NCI-H1436 (cell line): ENCODE data around the gene STOM.
"Not testable (repeated sequence)": the region's sequence is repeated elsewhere in the genome, so short reads cannot be mapped to it uniquely, and the experiment has no call there.

Source experiments
- DNase-seq: peaks from one replicate; lab custom pipeline; 2025; lab: John Stamatoyannopoulos, UW

The STOM gene

GRCh38 chr9:121300283-121301119, 69.5 kb downstream of the STOM start:
- no peak for DNase-seq

DNA sequence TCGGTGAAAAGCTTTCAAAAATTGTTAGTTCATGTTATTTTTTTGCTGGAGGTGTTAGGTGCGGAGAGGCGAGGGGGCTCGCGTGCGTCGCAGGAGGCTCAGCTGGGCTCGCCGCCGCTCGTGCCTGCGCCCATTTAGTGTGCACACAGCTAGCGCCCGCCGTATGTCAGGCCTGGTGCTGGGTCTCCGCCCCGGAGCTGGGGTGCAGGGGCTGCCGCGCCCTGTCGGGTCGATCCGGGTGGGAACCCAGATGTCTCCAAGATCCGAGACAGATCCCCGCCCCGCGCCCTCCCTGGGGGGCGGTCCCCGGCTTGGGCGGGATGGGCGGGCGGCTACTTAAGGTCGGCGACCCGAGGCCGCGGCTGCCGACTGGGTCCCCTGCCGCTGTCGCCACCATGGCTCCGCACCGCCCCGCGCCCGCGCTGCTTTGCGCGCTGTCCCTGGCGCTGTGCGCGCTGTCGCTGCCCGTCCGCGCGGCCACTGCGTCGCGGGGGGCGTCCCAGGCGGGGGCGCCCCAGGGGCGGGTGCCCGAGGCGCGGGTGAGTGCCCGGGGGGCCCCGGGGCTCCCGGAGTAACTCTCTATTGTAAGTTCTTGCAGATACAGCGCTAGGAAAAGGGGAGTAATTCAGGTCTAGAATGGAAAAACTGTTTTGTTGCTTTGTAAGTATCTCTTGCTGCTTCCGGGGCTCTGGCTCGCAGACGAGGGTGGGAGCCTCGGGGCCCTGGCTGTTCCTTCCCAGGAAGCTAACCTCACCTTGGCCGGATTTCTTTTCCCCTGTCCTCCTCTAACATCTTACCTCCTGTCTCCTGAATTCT, 70.4 kb downstream of the STOM start:
- no peak for DNase-seq

- DNase-seq = no peak
Measured at GRCh38 chr9:121298689-121299466, 71.2 kb downstream of the STOM start.

DNA sequence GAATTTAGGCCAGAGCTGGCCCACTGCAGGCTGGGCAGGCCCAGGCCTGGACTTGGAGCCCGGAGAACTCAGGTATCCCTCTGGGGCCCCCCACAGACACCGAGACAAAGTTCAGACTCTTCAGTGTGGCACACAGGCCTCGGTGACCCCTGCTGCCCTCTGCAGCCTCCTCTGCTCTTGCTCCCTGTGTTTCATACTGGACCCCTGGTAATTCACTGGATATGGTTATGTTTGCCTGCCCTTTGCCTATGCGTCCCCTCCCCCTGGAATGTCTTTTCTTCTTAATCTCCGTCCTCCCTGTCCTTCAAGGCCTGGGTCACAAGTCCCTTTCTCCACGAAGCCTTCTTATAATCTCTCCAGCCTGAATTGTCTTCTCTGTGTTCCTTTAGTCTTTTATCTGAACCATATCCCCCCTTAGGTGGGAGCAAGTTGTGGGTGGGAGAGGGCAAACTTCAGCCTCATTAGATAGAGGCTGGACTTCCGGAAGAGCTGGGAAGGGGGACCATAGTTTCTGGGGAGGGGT, 72.0 kb downstream of the STOM start:
- DNase-seq = no peak

GRCh38 chr9:121297389-121297788, 72.7 kb downstream of the STOM start:
- DNase-seq = no peak

DNA sequence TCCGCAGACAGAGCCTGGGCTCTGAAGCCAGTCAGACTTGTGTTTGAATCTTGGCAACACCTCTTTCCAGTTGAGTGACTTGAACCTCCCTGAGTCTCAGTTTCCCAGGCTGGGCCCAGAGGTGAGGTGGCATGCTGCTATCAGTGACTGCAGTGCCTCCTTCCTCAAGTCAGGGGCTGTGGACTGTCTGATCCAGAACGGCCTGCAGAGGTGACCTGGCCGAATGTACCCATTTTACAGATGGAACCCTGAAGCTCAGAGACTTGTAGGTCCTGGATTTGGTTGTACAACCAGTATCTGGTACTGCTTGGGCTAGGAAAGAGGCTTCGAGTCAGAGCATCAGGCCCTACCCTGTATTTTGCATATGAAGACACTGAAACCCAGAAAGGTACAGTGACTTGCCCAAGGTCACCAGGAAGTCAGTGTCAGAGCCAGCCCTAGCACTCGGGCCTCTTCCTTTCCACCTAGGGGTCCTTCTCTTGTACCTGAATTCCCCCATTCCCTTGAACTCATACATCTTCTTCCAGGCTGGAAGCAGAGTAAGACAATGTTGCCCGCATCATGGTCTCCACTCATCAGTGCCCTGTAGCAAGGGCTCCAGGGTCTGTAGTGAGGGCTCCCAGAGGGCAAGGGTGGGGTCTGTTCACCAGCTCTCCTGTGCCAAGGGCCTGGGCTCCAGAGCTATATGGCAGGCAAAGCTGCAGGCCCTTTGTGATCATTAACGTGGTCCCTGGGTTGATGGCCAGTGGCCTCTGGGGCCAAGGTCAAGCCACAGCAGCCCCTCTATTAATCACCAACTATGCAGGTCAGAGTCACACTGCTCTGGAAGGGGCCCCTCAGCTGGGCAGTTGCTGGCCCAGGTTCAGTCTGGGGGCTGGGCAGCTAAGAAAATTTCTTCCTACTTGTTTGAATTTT, 73.6 kb downstream of the STOM start:
- DNase-seq = no peak

DNA sequence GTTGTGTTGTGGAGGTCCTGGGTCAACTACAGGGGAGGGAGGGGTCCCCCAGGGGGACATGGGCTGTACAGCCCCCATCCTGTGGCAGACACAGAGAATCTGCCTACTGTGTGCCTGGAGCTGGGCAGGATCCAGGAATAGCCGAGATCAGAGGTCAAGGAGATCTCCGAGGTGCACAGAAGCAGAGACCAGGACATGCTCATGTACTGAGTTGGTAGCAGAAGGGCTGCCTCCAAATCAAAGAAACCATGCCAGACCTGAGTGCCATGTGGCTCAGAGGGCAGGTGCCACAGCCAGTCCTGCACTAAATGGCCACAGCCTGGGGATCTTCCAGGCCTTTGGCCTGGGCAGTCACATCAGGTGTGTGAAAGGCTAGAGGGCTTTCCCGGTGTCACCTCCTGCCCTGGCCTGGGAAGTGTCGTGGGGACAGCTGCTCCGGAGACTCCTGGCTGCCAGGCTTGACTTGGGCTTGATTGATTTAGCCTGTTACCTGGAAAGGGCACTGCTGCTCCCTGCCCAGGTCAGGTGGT, 74.3 kb downstream of the STOM start:
- DNase-seq = no peak

GRCh38 chr9:121294866-121295661, 75.0 kb downstream of the STOM start:
- no peak for DNase-seq

GRCh38 chr9:121294151-121294743, 75.8 kb downstream of the STOM start:
- DNase-seq = no peak

- DNase-seq = no peak
Measured at GRCh38 chr9:121292801-121293241, 77.2 kb downstream of the STOM start.

DNA sequence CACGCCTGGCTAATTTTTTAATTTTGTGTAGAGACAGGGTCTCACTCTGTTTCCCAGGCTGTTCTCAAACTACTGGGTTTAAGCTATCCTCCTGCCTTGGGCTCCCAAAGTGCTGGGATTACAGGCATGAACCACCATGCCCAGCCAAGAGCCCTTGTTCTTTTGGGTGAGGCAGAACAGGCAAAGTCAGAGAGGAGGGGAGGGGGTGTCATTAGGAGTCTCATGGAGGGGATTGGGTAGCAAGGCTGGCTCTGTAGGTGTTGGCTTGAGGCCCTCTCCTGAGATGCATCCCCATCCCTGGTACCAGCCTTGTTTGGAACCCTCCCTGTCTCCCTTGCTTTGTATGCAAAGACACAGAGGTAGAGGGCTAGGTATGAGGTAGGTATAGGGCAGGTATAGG, 78.0 kb downstream of the STOM start:
- no peak for DNase-seq

- DNase-seq = not testable (repeated sequence)
Measured at GRCh38 chr9:121291536-121291935, 78.5 kb downstream of the STOM start.

- DNase-seq = no peak
Measured at GRCh38 chr9:121289772-121290370, 80.2 kb downstream of the STOM start.

DNA sequence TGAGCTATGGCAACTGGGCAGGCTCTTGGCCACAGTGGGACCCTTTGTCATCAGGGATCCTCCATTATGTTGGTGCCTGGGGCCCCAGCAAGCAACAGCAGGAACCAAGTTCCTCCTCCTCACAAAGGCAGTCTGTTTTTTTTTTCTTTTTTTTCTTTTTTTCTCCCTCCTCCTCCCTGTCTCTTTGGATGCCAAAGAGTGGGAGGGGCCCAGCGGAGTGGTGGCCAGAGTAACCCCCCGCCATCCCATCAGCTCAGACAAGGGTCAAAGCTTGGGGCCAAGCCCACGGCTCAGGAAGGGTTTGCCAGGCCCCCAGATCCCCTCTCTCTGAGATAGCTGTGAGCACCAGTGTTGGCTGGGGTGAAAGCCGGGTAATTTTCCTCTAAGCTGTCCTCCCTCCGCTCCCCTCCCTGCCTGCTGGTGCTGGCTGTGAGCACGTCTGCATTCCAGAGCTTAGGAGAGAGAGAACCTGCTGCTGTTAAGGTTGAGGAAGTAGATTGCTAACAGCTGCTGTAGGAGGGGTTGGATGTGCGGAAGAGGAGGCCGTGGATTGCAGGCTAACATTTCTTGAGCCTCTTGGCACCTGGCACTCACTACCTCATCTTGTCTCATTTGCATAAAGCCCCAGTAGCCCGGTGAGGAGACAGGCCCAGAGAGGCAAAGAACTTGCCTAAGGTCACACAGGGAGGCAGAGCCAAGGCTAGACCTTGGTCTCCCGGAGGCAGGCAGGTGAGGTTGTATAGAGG, 80.9 kb downstream of the STOM start:
- DNase-seq = no peak
